ENCODE data around the gene RHOF.

DNA sequence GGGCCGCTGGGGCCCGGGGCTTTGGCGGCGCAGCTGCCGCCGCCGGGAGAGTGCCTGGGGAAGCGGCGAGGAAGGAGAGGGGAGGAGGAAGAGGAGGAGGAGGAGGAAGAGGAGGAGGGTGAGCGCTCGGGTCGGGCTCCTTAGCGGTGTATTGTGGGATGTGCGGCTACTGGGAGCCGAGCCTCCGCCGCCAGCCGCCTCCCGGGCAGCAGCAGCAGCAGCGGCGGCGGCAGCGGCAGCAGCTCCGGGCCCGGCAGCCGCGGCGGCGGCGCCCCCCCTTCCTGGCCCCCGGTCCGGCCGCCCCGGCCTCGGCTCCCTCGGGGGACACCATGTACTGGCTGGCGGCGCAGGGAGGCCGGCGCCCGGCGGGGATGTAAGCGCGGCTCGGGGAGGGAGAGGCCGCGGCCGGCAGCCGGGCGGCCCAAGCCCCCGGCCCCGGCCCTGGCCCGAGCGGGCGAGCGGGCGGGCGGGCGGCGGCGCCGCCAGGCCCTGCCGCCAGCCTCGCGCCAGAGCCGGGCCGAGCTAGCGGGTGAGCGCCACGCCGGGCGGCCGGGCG is 10.5 kb upstream of the RHOF start, which contains the start of gene SETD1B:
- TF ChIP-seq POLR2AphosphoS5 (IDR thresholded peaks at IDR 0.05; ENCODE audit: low read depth, low read length) (no peak), POLR2A (IDR thresholded peaks at IDR 0.05; ENCODE audit: low read depth, low read length) (peak; percentile 32; the same call in 1 of the 2 replicates)

All from GM12892 (cell line).